ENCODE measurements around the gene KRTAP10-9. TPM values are rescaled to one million over a fixed set of nuclear protein-coding genes. Genes with fewer than 3 reads are reported as not detected.

Gene KRTAP10-9
- total RNA-seq, 1 experiment from 2014 or later, result not detected

DNA sequence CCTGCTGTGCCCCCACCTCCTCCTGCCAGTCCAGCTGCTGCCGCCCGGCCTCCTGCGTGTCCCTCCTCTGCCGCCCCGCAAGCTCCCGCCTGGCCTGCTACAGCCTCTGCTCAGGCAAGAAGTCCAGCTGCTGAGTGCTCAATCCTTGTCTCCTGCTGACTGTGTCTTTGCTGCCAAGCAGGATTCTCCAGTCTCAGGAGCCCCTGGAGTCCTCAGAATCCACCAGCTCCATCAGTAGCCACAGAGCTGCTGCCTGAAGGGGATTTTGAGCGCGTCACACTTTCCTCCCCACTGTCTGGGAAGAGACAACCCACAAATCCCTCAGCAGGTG lies 20.3 kb downstream of the KRTAP10-9 start:
- POLR2A ChIA-PET, result no interaction called here
- Mint-ChIP-seq H3K36me3 (ENCODE audit: insufficient read depth, unreplicated experiment) (no peaks in the 10 kb centered on the region), H3K4me3 (ENCODE audit: unreplicated experiment) (no peak overlapping the region), H3K27ac (ENCODE audit: unreplicated experiment) (no peak overlapping the region), H3K9me3 (ENCODE audit: unreplicated experiment) (peaks cover 39% of the 10 kb centered on the region), H3K4me1 (ENCODE audit: low read depth, unreplicated experiment) (no peaks in the 10 kb centered on the region), H3K27me3 (ENCODE audit: insufficient read depth, unreplicated experiment) (peaks cover 2% of the 10 kb centered on the region)
- Histone ChIP-seq H3K4me1 (no peaks in the 10 kb centered on the region), H3K36me3 (ENCODE audit: control insufficient read depth, insufficient read depth, low read length) (no peaks in the 10 kb centered on the region), H3K9me3 (peaks cover 13% of the 10 kb centered on the region), H3K27me3 (replicated peaks; ENCODE audit: control insufficient read depth, insufficient read depth, low read length) (no peaks in the 10 kb centered on the region), H3K4me3 (ENCODE audit: low read depth, low read length) (no peak overlapping the region)
- DNase-seq, result no peak
- TF ChIP-seq, protein P1, sequence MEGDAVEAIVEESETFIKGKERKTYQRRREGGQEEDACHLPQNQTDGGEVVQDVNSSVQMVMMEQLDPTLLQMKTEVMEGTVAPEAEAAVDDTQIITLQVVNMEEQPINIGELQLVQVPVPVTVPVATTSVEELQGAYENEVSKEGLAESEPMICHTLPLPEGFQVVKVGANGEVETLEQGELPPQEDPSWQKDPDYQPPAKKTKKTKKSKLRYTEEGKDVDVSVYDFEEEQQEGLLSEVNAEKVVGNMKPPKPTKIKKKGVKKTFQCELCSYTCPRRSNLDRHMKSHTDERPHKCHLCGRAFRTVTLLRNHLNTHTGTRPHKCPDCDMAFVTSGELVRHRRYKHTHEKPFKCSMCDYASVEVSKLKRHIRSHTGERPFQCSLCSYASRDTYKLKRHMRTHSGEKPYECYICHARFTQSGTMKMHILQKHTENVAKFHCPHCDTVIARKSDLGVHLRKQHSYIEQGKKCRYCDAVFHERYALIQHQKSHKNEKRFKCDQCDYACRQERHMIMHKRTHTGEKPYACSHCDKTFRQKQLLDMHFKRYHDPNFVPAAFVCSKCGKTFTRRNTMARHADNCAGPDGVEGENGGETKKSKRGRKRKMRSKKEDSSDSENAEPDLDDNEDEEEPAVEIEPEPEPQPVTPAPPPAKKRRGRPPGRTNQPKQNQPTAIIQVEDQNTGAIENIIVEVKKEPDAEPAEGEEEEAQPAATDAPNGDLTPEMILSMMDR (IDR thresholded peaks at IDR 0.05; ENCODE audit: insufficient read depth in 1 of 2, low read depth in 1 of 2, low read length in 1 of 2, severe bottlenecking in 1 of 2, unreplicated experiment in 1 of 2), result no peak
- no TSS peak for BruUV-seq (replicated peaks)
- intact Hi-C loops (cut with micrococcal nuclease; ENCODE audit: unreplicated experiment), result no loop called here
- CTCF ChIA-PET, result no interaction called here

DNA sequence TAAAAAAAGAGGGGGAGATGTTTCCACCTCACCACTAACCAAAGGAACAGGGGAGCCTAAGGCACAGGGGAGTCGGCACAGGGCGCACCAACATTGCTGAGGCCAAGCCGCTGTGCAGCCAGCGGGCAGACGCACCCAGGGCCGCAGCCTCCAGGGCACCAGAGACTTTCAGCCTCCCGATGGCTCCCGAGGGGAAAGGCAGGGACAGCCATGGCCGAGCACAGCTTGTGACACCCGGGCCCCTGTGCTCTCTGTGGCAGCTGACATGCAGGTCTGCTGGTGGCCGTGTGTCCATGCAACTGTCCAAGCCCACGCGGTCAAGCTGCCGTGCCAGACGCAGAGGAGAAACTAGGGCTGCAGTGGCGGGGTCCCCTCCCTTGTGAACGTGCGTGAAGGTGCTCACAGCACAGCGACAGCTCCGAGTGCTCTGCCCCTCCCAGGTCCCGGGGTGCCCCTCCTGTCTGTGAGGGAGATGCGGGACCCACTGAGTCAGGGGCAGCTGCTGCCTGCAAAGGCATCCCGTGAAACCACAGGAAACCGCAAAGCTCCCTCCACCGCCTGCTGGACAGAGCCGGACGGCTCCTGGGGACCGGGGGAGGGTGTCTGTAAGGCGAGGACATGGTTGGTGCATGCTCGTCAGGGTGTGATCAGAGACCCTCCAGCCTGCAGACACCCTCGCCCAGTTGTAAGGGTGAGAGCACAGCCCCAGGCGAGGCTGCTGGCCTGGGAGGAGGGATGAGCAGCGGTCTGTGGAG lies 21.8 kb downstream of the KRTAP10-9 start:
- CTCF ChIA-PET, result interaction anchor here (0.6 kb wide), 1 partner anchor 316 kb away, joined by 3 read pairs; no protein-coding TSS in a partner anchor
- H3K27ac Mint-ChIP-seq (ENCODE audit: unreplicated experiment), result no peak overlapping the region
- POLR2A ChIA-PET, result no interaction called here
- TF ChIP-seq, protein P1 (IDR thresholded peaks at IDR 0.05; ENCODE audit: insufficient read depth in 1 of 2, low read depth in 1 of 2, low read length in 1 of 2, severe bottlenecking in 1 of 2, unreplicated experiment in 1 of 2), result no peak
- H3K4me1 Mint-ChIP-seq (ENCODE audit: low read depth, unreplicated experiment), result no peaks in the 10 kb centered on the region
- no peaks in the 10 kb centered on the region for H3K27me3 Mint-ChIP-seq (ENCODE audit: insufficient read depth, unreplicated experiment)
- H3K4me1 ChIP-seq, result no peaks in the 10 kb centered on the region
- DNase-seq, result no peak
- intact Hi-C loops (cut with micrococcal nuclease; ENCODE audit: unreplicated experiment), result no loop called here
- H3K27me3 ChIP-seq (replicated peaks; ENCODE audit: control insufficient read depth, insufficient read depth, low read length), result no peaks in the 10 kb centered on the region
- no peak overlapping the region for H3K4me3 Mint-ChIP-seq (ENCODE audit: unreplicated experiment)
- peaks cover 13% of the 10 kb centered on the region for H3K9me3 ChIP-seq
- H3K36me3 Mint-ChIP-seq (ENCODE audit: insufficient read depth, unreplicated experiment), result no peaks in the 10 kb centered on the region
- BruUV-seq (replicated peaks), result no TSS peak
- peaks cover 23% of the 10 kb centered on the region for H3K9me3 Mint-ChIP-seq (ENCODE audit: unreplicated experiment)
- no peak overlapping the region for H3K4me3 ChIP-seq (ENCODE audit: low read depth, low read length)
- H3K36me3 ChIP-seq (ENCODE audit: control insufficient read depth, insufficient read depth, low read length), result no peaks in the 10 kb centered on the region

DNA sequence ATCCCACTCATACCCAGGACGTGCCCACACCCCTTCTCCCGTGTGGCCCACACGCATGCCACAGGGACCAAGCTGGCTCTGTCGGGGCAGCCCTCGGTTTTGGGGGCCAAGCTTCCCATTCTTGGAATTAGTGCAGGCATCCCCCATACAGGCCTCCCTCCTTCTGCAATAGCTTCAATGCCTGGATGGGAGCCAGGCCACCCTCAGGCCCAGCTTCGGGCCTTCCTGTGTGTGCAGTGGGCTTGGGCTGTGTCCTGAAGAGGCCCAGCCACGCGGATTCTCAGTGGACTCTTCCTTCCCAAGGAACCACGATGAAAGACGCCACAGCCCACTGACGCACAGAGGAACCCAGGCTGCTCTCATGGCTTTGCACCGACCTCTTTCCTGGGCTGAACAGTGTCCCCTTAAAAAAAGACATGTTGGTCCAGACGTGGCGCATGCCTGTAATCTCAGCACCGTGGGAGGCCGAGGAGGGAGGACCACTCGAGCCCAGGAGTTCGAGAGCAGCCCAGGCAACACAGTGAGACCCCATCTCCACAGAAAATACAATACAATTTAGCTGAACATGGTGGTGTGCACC lies 22.7 kb downstream of the KRTAP10-9 start:
- Histone ChIP-seq H3K4me1 (no peaks in the 10 kb centered on the region), H3K9me3 (peaks cover 11% of the 10 kb centered on the region), H3K27me3 (replicated peaks; ENCODE audit: control insufficient read depth, insufficient read depth, low read length) (no peaks in the 10 kb centered on the region), H3K36me3 (ENCODE audit: control insufficient read depth, insufficient read depth, low read length) (no peaks in the 10 kb centered on the region), H3K4me3 (ENCODE audit: low read depth, low read length) (no peak overlapping the region)
- peaks cover 15% of the 10 kb centered on the region for H3K9me3 Mint-ChIP-seq (ENCODE audit: unreplicated experiment)
- H3K4me3 Mint-ChIP-seq (ENCODE audit: unreplicated experiment), result no peak overlapping the region
- ChIA-PET CTCF (interaction anchor here (0.7 kb wide), 1 partner anchor 27 kb away, joined by 3 read pairs; no protein-coding TSS in a partner anchor), POLR2A (no interaction called here)
- no peaks in the 10 kb centered on the region for H3K27me3 Mint-ChIP-seq (ENCODE audit: insufficient read depth, unreplicated experiment)
- TF ChIP-seq, protein P1 (IDR thresholded peaks at IDR 0.05; ENCODE audit: insufficient read depth in 1 of 2, low read depth in 1 of 2, low read length in 1 of 2, severe bottlenecking in 1 of 2, unreplicated experiment in 1 of 2), result no peak
- H3K36me3 Mint-ChIP-seq (ENCODE audit: insufficient read depth, unreplicated experiment), result no peaks in the 10 kb centered on the region
- H3K4me1 Mint-ChIP-seq (ENCODE audit: low read depth, unreplicated experiment), result no peaks in the 10 kb centered on the region
- no peak for DNase-seq
- intact Hi-C loops (cut with micrococcal nuclease; ENCODE audit: unreplicated experiment), result no loop called here
- no peak overlapping the region for H3K27ac Mint-ChIP-seq (ENCODE audit: unreplicated experiment)
- BruUV-seq (replicated peaks), result no TSS peak

Measured in Caco-2 (cell line).